Rectal smooth muscle tissue (tissue), 1 donor: ENCODE measurements around the gene GTPBP3.

Experiments used
- H3K27ac ChIP-seq: one replicate; pipeline ENCODE4 v1.7.0; 2013; ENCODE audit warnings: low read depth, low read length, inconsistent platforms
- H3K27me3 ChIP-seq: one replicate; pipeline ENCODE4 v1.7.0; 2013; ENCODE audit warnings: low read length; ENCODE audit not compliant: control insufficient read depth, insufficient read depth
- H3K36me3 ChIP-seq: one replicate; pipeline ENCODE4 v1.7.0; 2013; ENCODE audit warnings: low read length; ENCODE audit not compliant: control insufficient read depth, insufficient read depth
- H3K4me1 ChIP-seq: one replicate; pipeline ENCODE4 v1.7.0; 2013; ENCODE audit warnings: low read length; ENCODE audit not compliant: control insufficient read depth, insufficient read depth
- H3K4me3 ChIP-seq: one replicate; pipeline ENCODE4 v1.7.0; 2013; ENCODE audit warnings: low read length
- H3K9ac ChIP-seq: one replicate; pipeline ENCODE4 v1.7.0; 2013; ENCODE audit warnings: low read length

GTPBP3 gene

GRCh38 chr19:17370026-17370587 is 32.8 kb downstream of the GTPBP3 start:
- Histone ChIP-seq H3K36me3 (no peaks in the 10 kb centered on the region), H3K27ac (no peak overlapping the region), H3K9ac (no peak overlapping the region), H3K27me3 (no peaks in the 10 kb centered on the region), H3K4me1 (no peaks in the 10 kb centered on the region), H3K4me3 (no peak overlapping the region)

DNA sequence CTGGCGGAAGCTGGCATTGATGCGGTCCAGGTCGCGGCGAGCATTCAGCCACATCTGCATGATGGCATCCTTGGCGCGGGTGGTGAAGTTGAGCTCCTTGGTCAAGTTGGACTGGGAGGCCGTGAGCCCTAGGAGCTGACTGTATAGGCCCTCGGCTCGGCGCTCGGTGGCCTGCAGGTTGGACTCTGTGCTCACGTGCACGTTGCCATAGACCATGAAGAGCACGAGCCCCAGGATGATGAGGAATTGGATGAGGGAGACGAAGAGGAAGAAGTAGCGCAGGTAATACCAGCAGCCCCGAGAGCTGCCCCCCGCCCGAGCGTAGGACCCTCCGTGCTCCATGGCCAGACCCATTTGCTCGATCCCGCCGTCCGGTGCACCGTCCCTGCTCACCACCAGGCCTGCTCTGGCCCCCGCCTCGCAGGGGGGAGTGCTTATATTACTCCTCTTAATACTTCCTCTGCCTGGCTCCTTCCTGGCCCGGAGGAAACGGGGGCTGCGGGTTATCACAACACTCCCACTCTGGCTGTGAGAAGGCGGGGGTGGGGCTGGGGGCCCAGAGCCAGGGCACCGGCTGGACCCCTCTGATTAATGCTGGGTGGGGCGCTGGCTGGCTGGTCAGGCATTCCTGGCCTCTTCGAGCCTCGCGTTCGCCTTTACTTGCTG is 39.7 kb downstream of the GTPBP3 start, which contains the start of gene PLVAP:
TSS of gene PLVAP (minus strand) at position 408 of the 666 bp plus-strand sequence. CDS start at position 354, 54 bp downstream.
- no peaks in the 10 kb centered on the region for H3K4me1 ChIP-seq
- H3K27me3 ChIP-seq = no peaks in the 10 kb centered on the region
- no peaks in the 10 kb centered on the region for H3K36me3 ChIP-seq
- peak within 1 kb of the TSS; percentile 32 for H3K4me3 ChIP-seq
- no peak within 1 kb of the TSS for H3K9ac ChIP-seq
- H3K27ac ChIP-seq = no peak within 1 kb of the TSS

GRCh38 chr19:17378271-17378670 is 40.9 kb downstream of the GTPBP3 start:
- Histone ChIP-seq H3K9ac (no peak overlapping the region), H3K36me3 (no peaks in the 10 kb centered on the region), H3K27me3 (no peaks in the 10 kb centered on the region), H3K4me1 (no peaks in the 10 kb centered on the region), H3K4me3 (no peak overlapping the region), H3K27ac (no peak overlapping the region)

- H3K4me3 ChIP-seq = no peak overlapping the region
- no peak overlapping the region for H3K9ac ChIP-seq
- no peaks in the 10 kb centered on the region for H3K27me3 ChIP-seq
- no peaks in the 10 kb centered on the region for H3K4me1 ChIP-seq
- H3K27ac ChIP-seq = no peak overlapping the region
- H3K36me3 ChIP-seq = no peaks in the 10 kb centered on the region
These were observed 41.9 kb downstream of the GTPBP3 start for GRCh38 chr19:17379221-17379631.

DNA sequence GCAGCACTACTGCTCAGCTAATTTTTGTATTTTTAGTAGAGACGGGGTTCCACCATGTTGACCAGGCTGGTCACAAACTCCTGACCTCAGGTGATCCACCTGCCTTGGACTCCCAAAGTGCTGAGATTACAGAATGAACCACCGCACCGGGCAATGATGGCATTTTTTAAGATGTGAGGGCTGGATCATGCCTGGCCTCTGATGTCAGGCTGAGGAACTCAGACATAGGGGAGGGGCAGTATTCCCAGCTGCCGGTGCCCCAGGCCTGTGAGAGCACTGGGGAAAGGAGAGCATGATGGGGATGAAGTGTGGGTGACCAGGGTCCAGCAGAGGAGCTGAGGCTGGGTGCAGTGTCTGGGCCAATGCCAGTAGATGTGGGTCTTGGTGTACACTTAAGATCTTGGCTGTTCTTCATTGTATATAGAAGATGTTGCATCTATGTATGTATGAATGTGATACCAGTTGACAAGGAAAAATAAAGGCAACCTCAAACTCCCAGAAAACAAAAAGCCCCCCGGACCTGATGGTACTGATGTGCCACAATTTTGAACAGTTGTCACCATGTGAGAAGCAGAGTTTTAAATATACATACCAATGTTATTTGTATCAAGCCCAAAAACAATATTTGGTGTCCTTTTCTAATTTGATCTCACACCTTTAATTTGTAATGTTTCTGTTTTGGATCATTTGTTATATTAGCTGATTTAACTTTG is 43.2 kb downstream of the GTPBP3 start:
- no peaks in the 10 kb centered on the region for H3K27me3 ChIP-seq
- no peak overlapping the region for H3K9ac ChIP-seq
- no peak overlapping the region for H3K27ac ChIP-seq
- no peaks in the 10 kb centered on the region for H3K36me3 ChIP-seq
- no peak overlapping the region for H3K4me3 ChIP-seq
- H3K4me1 ChIP-seq = no peaks in the 10 kb centered on the region

- H3K36me3 ChIP-seq = no peaks in the 10 kb centered on the region
- no peaks in the 10 kb centered on the region for H3K4me1 ChIP-seq
- H3K9ac ChIP-seq = no peak overlapping the region
- H3K27ac ChIP-seq = no peak overlapping the region
- no peak overlapping the region for H3K4me3 ChIP-seq
- H3K27me3 ChIP-seq = no peaks in the 10 kb centered on the region
These were observed 48.7 kb downstream of the GTPBP3 start for GRCh38 chr19:17385878-17386611.

DNA sequence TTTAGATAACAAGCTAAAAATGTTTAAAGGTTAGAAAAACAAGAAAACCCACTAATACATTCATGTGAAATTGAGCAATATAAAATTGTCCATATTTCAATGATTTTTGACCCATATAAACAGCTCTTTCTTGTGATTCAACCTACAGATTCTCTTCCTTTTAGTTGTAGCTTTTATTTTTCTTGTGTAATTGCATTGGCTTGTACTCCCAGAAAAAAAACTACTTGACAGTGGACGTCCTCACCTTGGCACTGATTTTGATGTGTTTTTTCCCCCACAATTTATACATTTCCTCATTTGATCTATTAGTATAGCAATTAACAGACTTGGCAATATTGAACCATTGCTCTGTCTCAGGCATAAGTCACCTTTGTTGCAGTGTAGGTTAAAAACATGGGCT is 51.9 kb downstream of the GTPBP3 start:
- Histone ChIP-seq H3K27ac (no peak overlapping the region), H3K27me3 (peaks cover 3% of the 10 kb centered on the region)

DNA sequence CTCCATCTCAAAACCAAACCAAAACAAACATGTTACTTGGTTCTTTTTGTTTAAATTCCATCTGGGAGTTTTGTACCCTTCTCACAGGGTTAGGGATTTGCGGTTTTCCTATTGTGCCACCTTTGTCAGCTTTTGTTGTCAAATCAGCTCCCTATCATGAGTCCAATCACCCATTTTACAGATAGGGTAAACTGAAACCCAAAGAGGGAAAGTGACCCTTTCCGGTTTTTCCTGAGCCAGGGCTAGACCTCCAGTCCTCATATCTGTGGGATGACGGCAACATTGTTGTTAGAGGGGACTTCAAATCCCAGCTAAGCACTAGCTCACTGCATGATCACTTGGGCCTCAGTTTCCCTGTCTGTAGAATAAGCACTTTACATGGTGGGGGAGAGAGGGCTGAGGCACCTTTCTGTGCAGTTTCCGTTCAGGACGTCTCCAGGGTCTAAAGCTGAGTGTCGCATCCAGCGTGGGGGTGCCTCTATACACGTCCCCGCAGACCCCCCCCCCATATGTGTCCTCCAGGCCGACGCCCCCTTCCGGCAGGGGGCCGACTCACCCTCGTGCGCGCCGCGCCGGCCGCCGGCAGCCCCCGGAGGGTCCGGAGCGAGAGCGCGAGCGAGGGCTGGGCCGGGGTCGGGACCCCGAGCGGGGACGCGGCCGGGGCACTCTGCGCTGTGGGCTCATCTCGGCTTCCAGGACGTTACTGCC is 52.8 kb downstream of the GTPBP3 start:
- Histone ChIP-seq H3K4me3 (peak overlapping the region; percentile 56), H3K36me3 (no peaks in the 10 kb centered on the region), H3K27ac (no peak overlapping the region), H3K27me3 (peaks cover 4% of the 10 kb centered on the region), H3K4me1 (no peaks in the 10 kb centered on the region), H3K9ac (no peak overlapping the region)

More for the DNA sequence above, 51.9 kb downstream of the GTPBP3 start:
- H3K36me3 ChIP-seq = no peaks in the 10 kb centered on the region
- H3K4me3 ChIP-seq = no peak overlapping the region
- H3K4me1 ChIP-seq = no peaks in the 10 kb centered on the region
- no peak overlapping the region for H3K9ac ChIP-seq

- Histone ChIP-seq H3K27ac (no peak overlapping the region), H3K27me3 (peaks cover 4% of the 10 kb centered on the region), H3K4me1 (no peaks in the 10 kb centered on the region), H3K36me3 (no peaks in the 10 kb centered on the region), H3K4me3 (peak overlapping the region; percentile 56), H3K9ac (no peak overlapping the region)
These were observed 53.5 kb downstream of the GTPBP3 start for GRCh38 chr19:17390665-17391370.

DNA sequence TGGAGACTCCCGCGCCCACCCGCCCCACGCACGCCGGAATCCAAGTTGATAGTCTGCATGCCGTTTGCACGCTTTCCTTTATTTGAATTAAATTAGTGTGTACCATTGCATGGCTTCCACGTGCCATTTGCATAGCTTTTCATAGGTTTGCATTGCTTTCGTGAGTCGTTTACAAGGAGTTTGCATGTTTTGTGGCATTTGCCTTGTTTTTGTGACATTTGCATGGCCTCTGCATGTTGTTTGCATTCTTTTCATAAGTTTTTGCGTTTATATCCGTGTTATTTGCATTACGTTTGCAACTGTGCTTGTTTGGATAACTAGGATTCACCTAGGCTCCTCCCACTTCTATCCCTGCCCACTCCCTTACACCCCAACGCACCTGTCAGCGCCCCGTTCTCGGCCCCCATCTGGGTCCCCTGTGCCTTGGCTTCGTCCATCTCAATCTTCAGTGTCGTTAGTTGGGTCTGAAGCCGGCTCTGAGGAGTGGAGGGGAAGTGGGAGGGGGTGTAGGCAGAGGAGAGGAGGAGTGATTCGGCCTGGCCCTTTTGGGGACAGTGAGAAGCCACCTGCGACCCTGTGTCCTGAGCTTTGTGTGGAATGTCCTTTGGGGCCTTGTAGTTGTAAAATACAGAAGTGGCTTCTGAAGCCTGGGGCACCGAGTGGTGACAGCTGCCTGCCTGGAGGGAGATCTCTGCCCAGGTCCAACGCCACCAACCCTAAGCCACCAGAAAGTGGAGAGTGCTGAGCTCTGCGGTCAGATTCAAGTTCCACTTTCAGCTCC is 54.2 kb downstream of the GTPBP3 start:
- H3K27ac ChIP-seq = no peak overlapping the region
- peak overlapping the region; percentile 9 for H3K4me3 ChIP-seq
- H3K36me3 ChIP-seq = no peaks in the 10 kb centered on the region
- H3K27me3 ChIP-seq = peaks cover 4% of the 10 kb centered on the region
- H3K4me1 ChIP-seq = no peaks in the 10 kb centered on the region
- no peak overlapping the region for H3K9ac ChIP-seq
